ENCODE results near the gene ZNF436. TPM values are rescaled to one million over a fixed set of nuclear protein-coding genes. Genes with fewer than 3 reads are reported as not detected.

ZNF436 gene
- total and polyA plus RNA-seq, 2 of the 8 experiments (the other 6 are each of a cell fraction or from before 2014, with no cell fraction given): 0.65 to 1.8 TPM

- Histone ChIP-seq H3K4me1 (replicated peaks in 1 of 4; ENCODE audit: control insufficient read depth in 3 of 4, insufficient read depth in 4 of 4, low read length in 3 of 4) (no peaks in the 10 kb centered on the region), H3K18ac (ENCODE audit: extremely low read depth, low read length) (no peak overlapping the region), H3K23ac (ENCODE audit: insufficient read length) (no peak overlapping the region), H2BK12ac (ENCODE audit: low read depth, low read length) (no peak overlapping the region), H3K4me3 (ENCODE audit: extremely low read depth in 1 of 4, insufficient read depth in 2 of 4, low read depth in 3 of 4, low read length in 4 of 4) (no peak overlapping the region), H3K36me3 (ENCODE audit: control insufficient read depth in 2 of 4, insufficient read depth in 4 of 4, low read length in 3 of 4) (no peaks in the 10 kb centered on the region; a peak in 1 of 8 replicates), H4K8ac (ENCODE audit: extremely low read depth, insufficient read depth, low read length) (no peak overlapping the region), H4K91ac (replicated peaks; ENCODE audit: insufficient read length, low read length) (no peak overlapping the region), H4K20me1 (replicated peaks in 1 of 2; ENCODE audit: control insufficient read depth in 1 of 2, insufficient read depth in 2 of 2, low read length in 2 of 2) (peaks cover 3 to 5% of the 10 kb centered on the region in 2 experiments), H2BK15ac (ENCODE audit: low read length) (no peak overlapping the region), H3K4ac (replicated peaks; ENCODE audit: insufficient read length, low read depth, low read length) (no peak overlapping the region), H4K5ac (ENCODE audit: insufficient read length, low read depth, low read length) (no peak overlapping the region), H2BK20ac (ENCODE audit: low read length) (no peak overlapping the region), H3K27ac (ENCODE audit: low read depth, low read length) (no peak overlapping the region), H3K14ac (ENCODE audit: insufficient read length) (no peak overlapping the region), H2BK120ac (replicated peaks; ENCODE audit: low read depth, low read length) (no peak overlapping the region), H2BK5ac (ENCODE audit: low read depth, low read length) (no peak overlapping the region), H3K23me2 (ENCODE audit: low read depth, low read length) (no peaks in the 10 kb centered on the region), H3K79me1 (ENCODE audit: low read depth, low read length) (no peaks in the 10 kb centered on the region), H2AK5ac (ENCODE audit: low read depth, low read length) (no peak overlapping the region), H3K4me2 (ENCODE audit: insufficient read depth in 1 of 2, low read depth in 2 of 2, low read length in 2 of 2) (no peak overlapping the region), H3K79me2 (ENCODE audit: control insufficient read depth in 1 of 2, insufficient read depth in 2 of 2, low read length in 2 of 2) (no peaks in the 10 kb centered on the region), H3K9ac (replicated peaks in 1 of 4; ENCODE audit: extremely low read depth in 1 of 4, low read depth in 3 of 4, low read length in 3 of 4) (no peak overlapping the region), H3K56ac (replicated peaks; ENCODE audit: insufficient read length, low read depth, low read length) (no peak overlapping the region), H3K27me3 (replicated peaks in 1 of 4; ENCODE audit: control insufficient read depth in 3 of 4, extremely low read depth in 1 of 4, insufficient read depth in 3 of 4, low read length in 3 of 4) (peaks cover 65 to 94% (median 78%) of the 10 kb centered on the region in 4 experiments), H2AFZ (ENCODE audit: low read length) (no peak overlapping the region), H3K9me3 (ENCODE audit: insufficient read depth in 2 of 2, low read depth in 1 of 2, low read length in 1 of 2) (no peaks in the 10 kb centered on the region)
- DNase-seq (ENCODE audit: low read depth in 1 of 2, low spot score in 2 of 2) (no peak), FAIRE-seq (no peak)
- POLR2A ChIA-PET (ENCODE audit: partially characterized antibody): no interaction called here
- TF ChIP-seq JUN (IDR thresholded peaks at IDR 0.05; ENCODE audit: low read depth, low read length): no peak
- TF ChIP-seq PHF8 (conservative IDR thresholded peaks at IDR 0.05; ENCODE audit: low read depth, low read length): no peak
- TF ChIP-seq E2F6 (IDR thresholded peaks at IDR 0.05): no peak
- TF ChIP-seq EP300 (IDR thresholded peaks at IDR 0.05; ENCODE audit: borderline replicate concordance in 1 of 2, low read depth in 2 of 2, low read length in 2 of 2): no peak
- CTCF ChIA-PET (ENCODE audit: partially characterized antibody): no interaction called here
- 80% methylated on average over 1 of the region's 1 CpG; no CpG with 5 or more reads in 1 of the 2 experiments for WGBS, 2 experiments (ENCODE audit: extremely low coverage in 1 of 2, insufficient coverage in 1 of 2, insufficient read length in 1 of 2, insufficient replicate concordance in 2 of 2, low coverage in 1 of 2, low lambda C conversion rate in 2 of 2, missing lambda C conversion rate in 1 of 2)
Measured at GRCh38 chr1:23352096-23352695, 17.4 kb downstream of the ZNF436 start.
